Activated naive CD4-positive, alpha-beta T cell treated with anti-CD3 and anti-CD28 coated beads, Interleukin-2, amount 50 U/mL, for 16 hours (primary cell): ENCODE results near the gene DNAJC7.

Experiments used
- DNase-seq: peaks from one replicate; pipeline ENCODE4 v3.0.0-alpha.2; 2020

DNAJC7 gene

GRCh38 chr17:42016941-42017865 lies at the start of gene DNAJC7:
DNAJC7 (minus strand) TSS chr17:42017439; CDS start chr17:42017416, 23 bp downstream.
- peak; percentile 91 for DNase-seq

- DNase-seq, result no peak
Observed at GRCh38 chr17:42065201-42065600, 48.0 kb upstream of the DNAJC7 start.

- DNase-seq, result no peak
Observed at GRCh38 chr17:42062681-42063080, 45.4 kb upstream of the DNAJC7 start.

- DNase-seq, result no peak
Observed at GRCh38 chr17:42061646-42062487, 44.6 kb upstream of the DNAJC7 start.

GRCh38 chr17:42060231-42060630 lies 43.0 kb upstream of the DNAJC7 start:
- no peak for DNase-seq

- DNase-seq, result no peak
Observed at GRCh38 chr17:42059815-42060214, 42.6 kb upstream of the DNAJC7 start.

GRCh38 chr17:42058063-42058462 lies 40.8 kb upstream of the DNAJC7 start:
- no peak for DNase-seq

- no peak for DNase-seq
Observed at GRCh38 chr17:42056635-42057034, 39.4 kb upstream of the DNAJC7 start.

GRCh38 chr17:42055496-42055895 lies 38.3 kb upstream of the DNAJC7 start:
- DNase-seq, result no peak

- no peak for DNase-seq
Observed at GRCh38 chr17:42055027-42055426, 37.8 kb upstream of the DNAJC7 start.

GRCh38 chr17:42053731-42054500 lies 36.7 kb upstream of the DNAJC7 start:
- no peak for DNase-seq

GRCh38 chr17:42052346-42052877 lies 35.2 kb upstream of the DNAJC7 start:
- DNase-seq, result no peak

- DNase-seq, result no peak
Observed at GRCh38 chr17:42051645-42052044, 34.4 kb upstream of the DNAJC7 start.

- DNase-seq, result no peak
Observed at GRCh38 chr17:42051013-42051400, 33.8 kb upstream of the DNAJC7 start.

- peak; percentile 43 for DNase-seq
Observed at GRCh38 chr17:42050393-42051012, 33.3 kb upstream of the DNAJC7 start, which contains the start of gene C17orf113. C17orf113 (minus strand) TSS chr17:42050601; CDS start chr17:42043376, 7,225 bp downstream.

GRCh38 chr17:42049834-42050392 lies 32.7 kb upstream of the DNAJC7 start:
- no peak for DNase-seq

GRCh38 chr17:42047343-42047742 lies 30.1 kb upstream of the DNAJC7 start:
- no peak for DNase-seq

GRCh38 chr17:42045719-42046118 lies 28.5 kb upstream of the DNAJC7 start:
- no peak for DNase-seq

GRCh38 chr17:42042598-42043319 lies 25.5 kb upstream of the DNAJC7 start:
- no peak for DNase-seq

- DNase-seq, result no peak
Observed at GRCh38 chr17:42041619-42042018, 24.4 kb upstream of the DNAJC7 start.

GRCh38 chr17:42040818-42041217 lies 23.6 kb upstream of the DNAJC7 start:
- no peak for DNase-seq
